ENCODE measurements around the gene SNX25. TPM values are rescaled to one million over a fixed set of nuclear protein-coding genes. Genes with fewer than 3 reads are reported as not detected.

SNX25 gene
- total and polyA plus RNA-seq, 4 donors = 2.8 to 13.9 (median 5.0) TPM

DNA sequence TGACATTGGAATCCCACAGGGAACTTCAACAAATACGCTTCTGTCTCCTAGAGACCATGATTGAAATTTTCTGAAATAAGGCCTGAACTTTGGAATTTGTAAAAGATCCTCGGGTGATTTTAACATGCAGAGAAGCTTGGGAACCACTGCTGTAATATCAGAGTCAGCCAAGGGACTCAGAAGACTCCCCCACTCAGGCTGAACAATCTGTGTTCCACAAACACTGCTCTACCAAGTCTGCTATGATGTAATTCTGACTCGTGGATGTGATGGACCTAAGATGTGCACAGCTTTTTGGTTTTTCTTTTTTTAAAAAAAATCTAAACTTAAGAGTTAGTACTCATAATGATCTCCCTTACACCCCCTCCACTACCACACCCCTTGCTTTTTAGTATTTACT lies 160.3 kb downstream of the SNX25 start:
- no peak overlapping the region for H3K4me3 ChIP-seq (ENCODE audit: low read depth in 1 of 3, low read length in 3 of 3)
- H3K4me1 ChIP-seq (ENCODE audit: control insufficient read depth in 4 of 4, insufficient read depth in 4 of 4, low read length in 3 of 4) = no peaks in the 10 kb centered on the region
- no peak for DNase-seq (ENCODE audit: low spot score)
- H3K27ac ChIP-seq (ENCODE audit: low read depth in 1 of 2, low read length in 2 of 2) = no peak overlapping the region
- H3K9ac ChIP-seq (ENCODE audit: low read depth in 1 of 2, low read length in 2 of 2) = no peak overlapping the region
- 49% methylated on average over 3 of the region's 3 CpGs for WGBS
- no peaks in the 10 kb centered on the region for H3K27me3 ChIP-seq (ENCODE audit: control insufficient read depth in 4 of 4, insufficient read depth in 4 of 4, low read length in 3 of 4)
- TF ChIP-seq EGR1 (IDR thresholded peaks at IDR 0.05; ENCODE audit: low read depth in 2 of 2) = no peak
- TF ChIP-seq HNF4A (conservative IDR thresholded peaks at IDR 0.05) = peak in 1 of 2 donors; percentile 7
- H3K36me3 ChIP-seq (ENCODE audit: control insufficient read depth in 4 of 4, insufficient read depth in 3 of 4, low read depth in 1 of 4, low read length in 3 of 4) = peaks cover 0 to 6% (median 0%) of the 10 kb centered on the region in 4 donors
- no peaks in the 10 kb centered on the region for H3K9me3 ChIP-seq (ENCODE audit: control insufficient read depth in 4 of 4, low read length in 3 of 4)

DNA sequence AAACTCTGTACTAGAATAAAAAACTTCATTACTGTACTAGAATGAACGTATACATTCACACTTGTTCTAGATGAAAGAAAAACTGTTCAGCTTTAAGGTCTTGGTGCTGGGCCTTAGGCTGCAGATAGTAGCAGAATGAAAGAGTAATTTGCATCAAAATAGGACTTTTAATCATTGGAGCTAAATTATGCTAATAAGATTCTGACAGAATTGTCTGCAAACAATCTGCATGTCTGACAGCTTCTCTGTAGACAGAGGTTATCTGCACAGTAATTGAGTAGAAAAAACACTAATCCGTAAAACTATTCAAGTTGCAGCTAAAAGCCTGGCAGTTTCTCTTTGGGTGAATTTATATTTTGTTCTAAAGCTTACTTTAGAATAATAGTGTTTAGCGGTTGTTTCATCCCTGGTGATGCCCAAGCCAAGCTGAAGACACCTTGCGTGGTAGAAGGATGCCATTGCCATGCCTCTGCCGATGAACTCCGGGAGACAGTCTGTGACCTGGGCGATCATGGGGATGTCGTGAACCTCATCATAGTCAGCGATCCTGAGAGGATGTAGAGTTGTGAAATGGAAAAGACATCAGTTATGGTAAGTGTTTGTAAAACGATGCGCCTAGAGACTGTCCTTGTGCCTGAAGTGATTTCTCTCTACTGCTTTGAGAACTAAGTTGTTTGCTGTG lies 161.0 kb downstream of the SNX25 start:
- peaks cover 0 to 6% (median 0%) of the 10 kb centered on the region in 4 donors for H3K36me3 ChIP-seq (ENCODE audit: control insufficient read depth in 4 of 4, insufficient read depth in 3 of 4, low read depth in 1 of 4, low read length in 3 of 4)
- no peak overlapping the region for H3K27ac ChIP-seq (ENCODE audit: low read depth in 1 of 2, low read length in 2 of 2)
- no peaks in the 10 kb centered on the region for H3K27me3 ChIP-seq (ENCODE audit: control insufficient read depth in 4 of 4, insufficient read depth in 4 of 4, low read length in 3 of 4)
- H3K9me3 ChIP-seq (ENCODE audit: control insufficient read depth in 4 of 4, low read length in 3 of 4) = no peaks in the 10 kb centered on the region
- no peak for TF ChIP-seq HNF4A (conservative IDR thresholded peaks at IDR 0.05)
- TF ChIP-seq, protein P1, sequence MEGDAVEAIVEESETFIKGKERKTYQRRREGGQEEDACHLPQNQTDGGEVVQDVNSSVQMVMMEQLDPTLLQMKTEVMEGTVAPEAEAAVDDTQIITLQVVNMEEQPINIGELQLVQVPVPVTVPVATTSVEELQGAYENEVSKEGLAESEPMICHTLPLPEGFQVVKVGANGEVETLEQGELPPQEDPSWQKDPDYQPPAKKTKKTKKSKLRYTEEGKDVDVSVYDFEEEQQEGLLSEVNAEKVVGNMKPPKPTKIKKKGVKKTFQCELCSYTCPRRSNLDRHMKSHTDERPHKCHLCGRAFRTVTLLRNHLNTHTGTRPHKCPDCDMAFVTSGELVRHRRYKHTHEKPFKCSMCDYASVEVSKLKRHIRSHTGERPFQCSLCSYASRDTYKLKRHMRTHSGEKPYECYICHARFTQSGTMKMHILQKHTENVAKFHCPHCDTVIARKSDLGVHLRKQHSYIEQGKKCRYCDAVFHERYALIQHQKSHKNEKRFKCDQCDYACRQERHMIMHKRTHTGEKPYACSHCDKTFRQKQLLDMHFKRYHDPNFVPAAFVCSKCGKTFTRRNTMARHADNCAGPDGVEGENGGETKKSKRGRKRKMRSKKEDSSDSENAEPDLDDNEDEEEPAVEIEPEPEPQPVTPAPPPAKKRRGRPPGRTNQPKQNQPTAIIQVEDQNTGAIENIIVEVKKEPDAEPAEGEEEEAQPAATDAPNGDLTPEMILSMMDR (IDR thresholded peaks at IDR 0.05; ENCODE audit: low read depth, low read length, missing input control) = no peak
- no peak for TF ChIP-seq HNF4G (IDR thresholded peaks at IDR 0.05)
- TF ChIP-seq, protein P2, sequence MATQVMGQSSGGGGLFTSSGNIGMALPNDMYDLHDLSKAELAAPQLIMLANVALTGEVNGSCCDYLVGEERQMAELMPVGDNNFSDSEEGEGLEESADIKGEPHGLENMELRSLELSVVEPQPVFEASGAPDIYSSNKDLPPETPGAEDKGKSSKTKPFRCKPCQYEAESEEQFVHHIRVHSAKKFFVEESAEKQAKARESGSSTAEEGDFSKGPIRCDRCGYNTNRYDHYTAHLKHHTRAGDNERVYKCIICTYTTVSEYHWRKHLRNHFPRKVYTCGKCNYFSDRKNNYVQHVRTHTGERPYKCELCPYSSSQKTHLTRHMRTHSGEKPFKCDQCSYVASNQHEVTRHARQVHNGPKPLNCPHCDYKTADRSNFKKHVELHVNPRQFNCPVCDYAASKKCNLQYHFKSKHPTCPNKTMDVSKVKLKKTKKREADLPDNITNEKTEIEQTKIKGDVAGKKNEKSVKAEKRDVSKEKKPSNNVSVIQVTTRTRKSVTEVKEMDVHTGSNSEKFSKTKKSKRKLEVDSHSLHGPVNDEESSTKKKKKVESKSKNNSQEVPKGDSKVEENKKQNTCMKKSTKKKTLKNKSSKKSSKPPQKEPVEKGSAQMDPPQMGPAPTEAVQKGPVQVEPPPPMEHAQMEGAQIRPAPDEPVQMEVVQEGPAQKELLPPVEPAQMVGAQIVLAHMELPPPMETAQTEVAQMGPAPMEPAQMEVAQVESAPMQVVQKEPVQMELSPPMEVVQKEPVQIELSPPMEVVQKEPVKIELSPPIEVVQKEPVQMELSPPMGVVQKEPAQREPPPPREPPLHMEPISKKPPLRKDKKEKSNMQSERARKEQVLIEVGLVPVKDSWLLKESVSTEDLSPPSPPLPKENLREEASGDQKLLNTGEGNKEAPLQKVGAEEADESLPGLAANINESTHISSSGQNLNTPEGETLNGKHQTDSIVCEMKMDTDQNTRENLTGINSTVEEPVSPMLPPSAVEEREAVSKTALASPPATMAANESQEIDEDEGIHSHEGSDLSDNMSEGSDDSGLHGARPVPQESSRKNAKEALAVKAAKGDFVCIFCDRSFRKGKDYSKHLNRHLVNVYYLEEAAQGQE (IDR thresholded peaks at IDR 0.05) = no peak
- TF ChIP-seq, protein P3, sequence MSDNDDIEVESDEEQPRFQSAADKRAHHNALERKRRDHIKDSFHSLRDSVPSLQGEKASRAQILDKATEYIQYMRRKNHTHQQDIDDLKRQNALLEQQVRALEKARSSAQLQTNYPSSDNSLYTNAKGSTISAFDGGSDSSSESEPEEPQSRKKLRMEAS (IDR thresholded peaks at IDR 0.05) = no peak
- no peak for TF ChIP-seq FOXA1 (IDR thresholded peaks at IDR 0.05)
- no peak for TF ChIP-seq FOXA2 (IDR thresholded peaks at IDR 0.05)
- TF ChIP-seq TAF1 (conservative IDR thresholded peaks at IDR 0.05) = no peak
- TF ChIP-seq RAD21 (IDR thresholded peaks at IDR 0.05) = no peak
- no peak for TF ChIP-seq NR2F2 (IDR thresholded peaks at IDR 0.05)
- TF ChIP-seq SP1 (IDR thresholded peaks at IDR 0.05) = no peak
- TF ChIP-seq, protein P4, sequence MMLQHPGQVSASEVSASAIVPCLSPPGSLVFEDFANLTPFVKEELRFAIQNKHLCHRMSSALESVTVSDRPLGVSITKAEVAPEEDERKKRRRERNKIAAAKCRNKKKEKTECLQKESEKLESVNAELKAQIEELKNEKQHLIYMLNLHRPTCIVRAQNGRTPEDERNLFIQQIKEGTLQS (IDR thresholded peaks at IDR 0.05) = no peak
- TF ChIP-seq, protein P5, sequence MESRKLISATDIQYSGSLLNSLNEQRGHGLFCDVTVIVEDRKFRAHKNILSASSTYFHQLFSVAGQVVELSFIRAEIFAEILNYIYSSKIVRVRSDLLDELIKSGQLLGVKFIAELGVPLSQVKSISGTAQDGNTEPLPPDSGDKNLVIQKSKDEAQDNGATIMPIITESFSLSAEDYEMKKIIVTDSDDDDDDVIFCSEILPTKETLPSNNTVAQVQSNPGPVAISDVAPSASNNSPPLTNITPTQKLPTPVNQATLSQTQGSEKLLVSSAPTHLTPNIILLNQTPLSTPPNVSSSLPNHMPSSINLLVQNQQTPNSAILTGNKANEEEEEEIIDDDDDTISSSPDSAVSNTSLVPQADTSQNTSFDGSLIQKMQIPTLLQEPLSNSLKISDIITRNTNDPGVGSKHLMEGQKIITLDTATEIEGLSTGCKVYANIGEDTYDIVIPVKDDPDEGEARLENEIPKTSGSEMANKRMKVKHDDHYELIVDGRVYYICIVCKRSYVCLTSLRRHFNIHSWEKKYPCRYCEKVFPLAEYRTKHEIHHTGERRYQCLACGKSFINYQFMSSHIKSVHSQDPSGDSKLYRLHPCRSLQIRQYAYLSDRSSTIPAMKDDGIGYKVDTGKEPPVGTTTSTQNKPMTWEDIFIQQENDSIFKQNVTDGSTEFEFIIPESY (IDR thresholded peaks at IDR 0.05) = no peak
- no peak for TF ChIP-seq RXRA (IDR thresholded peaks at IDR 0.05)
- no peak for TF ChIP-seq EGR1 (IDR thresholded peaks at IDR 0.05; ENCODE audit: low read depth in 2 of 2)
- H3K4me3 ChIP-seq (ENCODE audit: low read depth in 1 of 3, low read length in 3 of 3) = no peak overlapping the region
- no peaks in the 10 kb centered on the region for H3K4me1 ChIP-seq (ENCODE audit: control insufficient read depth in 4 of 4, insufficient read depth in 4 of 4, low read length in 3 of 4)
- no peak for DNase-seq (ENCODE audit: low spot score)
- 98% methylated on average over 11 of the region's 11 CpGs for WGBS
- H3K9ac ChIP-seq (ENCODE audit: low read depth in 1 of 2, low read length in 2 of 2) = no peak overlapping the region

Measured in liver (tissue), 9 donors.